GM10266 (cell line): ENCODE measurements around the gene MOCS3.

Experiments used
- DNase-seq: peaks from one replicate; pipeline ENCODE4 v3.0.0; 2012; ENCODE audit errors: extremely low spot score
- CTCF ChIP-seq: IDR thresholded peaks from 2 replicates; pipeline ENCODE4 v1.5.1; 2012; ENCODE audit warnings: mild to moderate bottlenecking, low read depth; ENCODE audit not compliant: control insufficient read depth, insufficient read depth; ENCODE audit errors: missing control alignments

MOCS3 gene

GRCh38 chr20:50916257-50916656, 42.4 kb upstream of the MOCS3 start:
- no peak for TF ChIP-seq CTCF
- DNase-seq = no peak

GRCh38 chr20:50916934-50917333, 41.7 kb upstream of the MOCS3 start:
- TF ChIP-seq CTCF = no peak
- no peak for DNase-seq

GRCh38 chr20:50918403-50918802, 40.2 kb upstream of the MOCS3 start:
- DNase-seq = no peak
- TF ChIP-seq CTCF = no peak

- TF ChIP-seq CTCF = no peak
- no peak for DNase-seq
Measured at GRCh38 chr20:50919567-50919966, 39.1 kb upstream of the MOCS3 start.

DNA sequence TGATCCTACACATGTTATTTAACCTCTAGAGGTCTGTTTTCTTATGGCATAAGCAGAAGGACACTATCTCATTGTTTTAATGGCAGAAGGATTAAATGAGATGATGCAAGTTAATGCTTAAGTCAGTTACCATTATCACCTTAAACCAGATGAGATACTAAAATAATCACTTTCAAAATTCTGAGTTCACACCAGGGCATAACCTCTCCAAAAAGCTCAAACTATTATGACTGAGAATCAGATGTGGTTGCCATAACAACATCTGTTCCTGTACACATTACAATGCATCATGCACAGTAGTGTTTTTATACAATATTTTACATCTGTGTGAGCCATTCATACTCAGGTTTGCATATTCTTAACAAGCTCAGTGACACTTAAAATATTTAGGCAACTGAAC, 37.6 kb upstream of the MOCS3 start:
- TF ChIP-seq CTCF = no peak
- DNase-seq = no peak

DNA sequence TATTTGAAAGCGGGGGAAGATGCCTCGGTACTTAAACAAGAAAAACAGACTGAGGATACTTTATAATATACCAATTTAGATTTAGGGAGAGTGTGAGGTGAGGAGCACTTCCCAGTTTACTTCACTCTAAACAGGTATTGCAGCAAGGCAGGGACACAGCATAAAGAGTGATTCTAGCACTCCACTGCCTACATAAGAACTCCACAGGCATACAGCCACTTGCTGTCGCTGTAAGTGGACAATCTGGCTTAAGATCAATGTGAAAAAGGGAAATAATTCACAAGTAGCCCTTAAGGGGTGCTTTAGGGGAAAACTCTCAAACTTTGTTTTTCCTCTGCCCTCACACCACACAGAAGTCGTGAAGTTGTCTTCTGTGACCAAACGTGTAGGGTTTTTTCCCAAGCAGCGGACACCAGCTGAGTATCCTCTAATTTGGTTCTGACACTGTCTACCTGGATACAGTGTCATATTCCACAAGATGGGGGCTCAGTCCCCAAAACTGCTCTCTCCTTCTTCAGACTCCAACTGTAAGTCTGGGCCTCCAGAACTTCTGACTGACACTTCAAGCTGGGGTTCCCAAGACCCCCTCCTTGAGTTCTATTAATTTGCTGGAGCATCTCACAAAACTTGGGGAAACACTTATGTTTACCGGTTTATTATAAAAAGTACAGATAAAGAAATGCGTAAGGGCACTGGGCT, 36.7 kb upstream of the MOCS3 start:
- TF ChIP-seq CTCF = no peak
- no peak for DNase-seq

- no peak for DNase-seq
- TF ChIP-seq CTCF = no peak
Measured at GRCh38 chr20:50924261-50924920, 34.2 kb upstream of the MOCS3 start.
